GM12872 (cell line): Measurements from ENCODE around the gene ARHGAP9.

Experiments used
- CTCF ChIP-seq: IDR thresholded peaks from 3 replicates; pipeline ENCODE4 v1.5.1; 2011; ENCODE audit warnings: low read depth, mild to moderate bottlenecking, low read length, moderate library complexity; ENCODE audit not compliant: insufficient read depth

ARHGAP9 gene

GRCh38 chr12:57461917-57462250 lies 17.8 kb downstream of the ARHGAP9 start:
- TF ChIP-seq CTCF: no peak

GRCh38 chr12:57461276-57461916 lies 18.3 kb downstream of the ARHGAP9 start:
- TF ChIP-seq CTCF: no peak

- no peak for TF ChIP-seq CTCF
Measured at GRCh38 chr12:57460841-57461275, 18.8 kb downstream of the ARHGAP9 start.

- no peak for TF ChIP-seq CTCF
Measured at GRCh38 chr12:57460468-57460784, 19.2 kb downstream of the ARHGAP9 start.

GRCh38 chr12:57459750-57460467 lies 19.8 kb downstream of the ARHGAP9 start, which contains the start of gene GLI1:
GLI1 (plus strand) TSS chr12:57459785; CDS start chr12:57463692, 3,907 bp downstream.
- TF ChIP-seq CTCF: no peak

- TF ChIP-seq CTCF: peak; percentile 97
Measured at GRCh38 chr12:57459055-57459749, 20.5 kb downstream of the ARHGAP9 start.

GRCh38 chr12:57458665-57459054 lies 21.0 kb downstream of the ARHGAP9 start:
- no peak for TF ChIP-seq CTCF
